ENCODE data around the gene SKAP2.

- TF ChIP-seq ZNF155 (tag by site-specific recombination; IDR thresholded peaks at IDR 0.05) (no peak), BCL6B (tag by site-specific recombination; IDR thresholded peaks at IDR 0.05) (no peak), HOXA7 (CRISPR knock-in tag; IDR thresholded peaks at IDR 0.05; ENCODE audit: borderline replicate concordance) (no peak)
Measured at GRCh38 chr7:26670290-26670689, 194.1 kb downstream of the SKAP2 start.
